ENCODE measurements around the gene ADAMTSL1.

The ADAMTSL1 gene

GRCh38 chr9:18888290-18888689 lies 414.3 kb downstream of the ADAMTSL1 start:
- no peak for DNase-seq

DNA sequence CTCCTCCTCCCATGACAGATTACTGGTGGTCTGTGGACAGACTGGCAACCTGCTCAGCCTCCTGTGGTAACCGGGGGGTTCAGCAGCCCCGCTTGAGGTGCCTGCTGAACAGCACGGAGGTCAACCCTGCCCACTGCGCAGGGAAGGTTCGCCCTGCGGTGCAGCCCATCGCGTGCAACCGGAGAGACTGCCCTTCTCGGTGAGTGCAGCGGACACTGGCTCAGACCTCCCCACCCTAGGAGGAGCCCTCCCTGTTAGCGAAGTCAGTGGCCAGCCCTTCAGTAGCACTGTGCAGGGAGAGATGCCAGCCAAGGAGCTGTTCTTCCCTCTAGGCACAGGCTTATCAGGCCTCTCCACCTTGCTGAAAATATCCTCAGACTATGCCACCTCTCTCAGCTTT lies 415.6 kb downstream of the ADAMTSL1 start:
- no peak for DNase-seq

DNA sequence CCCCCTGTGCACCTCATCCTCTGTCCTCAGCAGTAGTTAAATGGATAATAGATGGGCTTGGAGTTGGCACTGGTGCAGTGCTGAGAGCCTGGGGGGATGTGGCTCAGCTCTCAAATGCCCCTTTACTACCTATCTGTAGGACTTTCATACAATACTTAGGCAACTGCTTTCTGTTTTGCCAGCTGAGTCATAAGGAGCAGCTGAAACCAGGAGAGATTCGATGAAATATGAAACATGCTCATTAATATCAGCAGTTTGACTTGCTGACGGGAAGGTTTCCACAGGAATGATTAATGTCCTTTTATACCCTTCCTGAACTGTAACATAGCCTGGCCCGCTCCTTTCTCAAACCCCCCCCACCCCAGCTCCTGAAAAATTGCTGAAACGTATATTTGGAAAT lies 416.4 kb downstream of the ADAMTSL1 start:
- DNase-seq = no peak

DNA sequence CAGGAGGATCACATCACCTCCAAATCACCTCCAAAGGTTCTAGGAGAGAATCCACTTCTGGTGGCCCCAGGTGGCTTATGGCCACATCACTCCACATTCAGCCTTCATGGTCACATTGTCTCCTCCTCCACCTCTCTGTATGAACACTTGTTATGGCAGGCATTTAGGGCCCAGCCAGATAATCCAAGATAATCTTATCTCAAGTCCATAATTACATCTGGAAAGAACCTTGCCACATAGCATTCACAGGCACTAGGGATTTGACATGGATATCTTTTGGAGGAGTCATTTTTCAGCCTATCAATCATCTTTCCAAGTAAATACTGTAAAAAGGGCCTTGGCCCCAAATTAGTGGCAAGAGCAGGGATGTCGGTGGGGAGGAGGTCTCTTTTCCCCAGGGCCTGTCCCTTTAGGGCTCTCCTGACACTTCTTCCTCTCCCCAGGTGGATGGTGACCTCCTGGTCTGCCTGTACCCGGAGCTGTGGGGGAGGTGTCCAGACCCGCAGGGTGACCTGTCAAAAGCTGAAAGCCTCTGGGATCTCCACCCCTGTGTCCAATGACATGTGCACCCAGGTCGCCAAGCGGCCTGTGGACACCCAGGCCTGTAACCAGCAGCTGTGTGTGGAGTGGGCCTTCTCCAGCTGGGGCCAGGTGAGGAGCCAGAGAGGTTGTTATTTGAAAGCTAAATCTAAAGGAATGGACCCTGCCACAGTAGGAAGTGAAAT lies 418.2 kb downstream of the ADAMTSL1 start:
- DNase-seq = no peak

GRCh38 chr9:18893046-18893445 lies 419.1 kb downstream of the ADAMTSL1 start:
- no peak for DNase-seq

- no peak for DNase-seq
Measured at GRCh38 chr9:18893491-18893890, 419.5 kb downstream of the ADAMTSL1 start.

DNA sequence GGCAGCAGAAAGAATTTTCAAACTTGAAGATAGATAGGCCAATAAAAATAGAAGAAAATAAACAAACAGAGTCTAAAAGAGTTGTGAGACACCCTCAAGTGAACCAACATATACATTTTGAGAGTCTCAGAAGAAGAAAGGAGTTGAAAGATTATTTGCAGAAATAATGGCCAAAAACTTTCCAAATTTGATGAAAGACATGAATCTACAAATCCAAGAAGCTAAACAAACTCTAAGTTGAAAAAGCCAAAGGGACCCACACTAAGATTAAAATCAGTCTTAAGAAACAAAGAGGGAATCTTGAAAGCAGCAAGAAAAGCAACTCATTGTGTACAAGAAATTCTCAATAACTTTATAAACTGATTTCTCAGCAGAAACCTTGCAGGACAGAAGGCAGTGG lies 422.1 kb downstream of the ADAMTSL1 start:
- no peak for DNase-seq

DNA sequence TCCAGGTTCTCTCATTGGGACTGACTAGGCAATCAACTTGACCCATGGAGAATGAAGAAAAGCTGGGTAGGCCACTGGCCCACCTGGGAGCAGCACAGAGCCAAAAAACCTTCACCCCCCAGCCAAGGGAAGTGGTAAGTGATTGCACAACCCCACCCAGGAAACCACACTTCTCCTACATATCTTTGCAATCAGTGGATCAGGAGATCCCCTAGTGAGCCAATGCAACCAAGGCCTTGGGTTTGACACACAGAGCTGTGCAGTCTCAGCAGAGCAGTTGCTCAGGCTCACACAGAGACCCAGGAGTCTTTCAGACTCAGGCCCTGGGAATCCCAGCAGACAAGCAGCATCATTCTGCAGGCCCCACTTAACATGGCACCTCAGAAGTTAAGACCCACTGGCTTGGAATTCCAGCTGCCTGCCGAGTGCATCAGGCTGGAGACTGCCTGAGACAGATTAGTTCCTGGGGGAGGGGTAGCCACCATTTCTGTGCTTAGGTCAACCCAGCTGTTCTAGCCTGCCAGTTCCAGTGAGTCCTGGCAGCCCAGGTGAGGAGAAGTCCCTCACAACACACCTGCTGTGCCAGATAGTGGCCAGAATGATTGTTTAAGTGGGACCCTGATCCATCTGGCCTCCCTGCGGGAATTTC lies 422.7 kb downstream of the ADAMTSL1 start:
- DNase-seq = no peak

- no peak for DNase-seq
Measured at GRCh38 chr9:18903450-18903849, 429.5 kb downstream of the ADAMTSL1 start.

- no peak for DNase-seq
Measured at GRCh38 chr9:18905028-18905882, 431.3 kb downstream of the ADAMTSL1 start.

GRCh38 chr9:18905883-18906629 lies 432.1 kb downstream of the ADAMTSL1 start:
- DNase-seq = no peak

DNA sequence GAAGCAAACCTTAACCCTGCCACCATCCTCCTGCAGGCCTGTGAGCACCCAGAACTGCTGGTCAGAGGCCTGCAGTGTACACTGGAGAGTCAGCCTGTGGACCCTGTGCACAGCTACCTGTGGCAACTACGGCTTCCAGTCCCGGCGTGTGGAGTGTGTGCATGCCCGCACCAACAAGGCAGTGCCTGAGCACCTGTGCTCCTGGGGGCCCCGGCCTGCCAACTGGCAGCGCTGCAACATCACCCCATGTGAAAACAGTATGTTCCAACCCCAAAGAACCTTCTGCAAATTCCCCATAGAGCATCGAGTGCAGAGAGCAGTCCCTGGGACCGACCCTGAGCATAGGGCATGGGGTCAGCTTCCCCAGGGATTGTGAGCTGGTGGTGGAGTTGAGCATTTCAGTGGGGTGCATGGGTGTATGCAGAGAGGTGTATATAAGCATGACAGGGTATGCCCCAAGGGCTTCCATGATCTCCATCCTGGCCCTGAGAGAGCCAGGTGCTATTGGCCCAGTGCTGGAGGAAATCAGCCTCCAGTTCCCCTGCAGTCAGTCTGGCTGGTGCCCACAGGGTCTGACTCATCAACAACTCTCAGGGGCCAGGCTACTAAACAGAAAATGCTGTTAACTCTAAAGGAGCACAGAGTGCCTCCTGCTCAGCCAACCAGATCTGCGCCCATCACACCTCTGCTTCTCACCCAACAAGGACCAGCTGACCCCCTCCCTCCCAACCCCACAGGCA lies 432.9 kb downstream of the ADAMTSL1 start:
- no peak for DNase-seq

GRCh38 chr9:18907927-18908625 lies 434.1 kb downstream of the ADAMTSL1 start:
- no peak for DNase-seq

- DNase-seq = no peak
Measured at GRCh38 chr9:18909140-18910018, 435.4 kb downstream of the ADAMTSL1 start.

- no peak for DNase-seq
Measured at GRCh38 chr9:18910435-18910834, 436.5 kb downstream of the ADAMTSL1 start.

- DNase-seq = no peak
Measured at GRCh38 chr9:18910916-18911315, 437.0 kb downstream of the ADAMTSL1 start.

DNA sequence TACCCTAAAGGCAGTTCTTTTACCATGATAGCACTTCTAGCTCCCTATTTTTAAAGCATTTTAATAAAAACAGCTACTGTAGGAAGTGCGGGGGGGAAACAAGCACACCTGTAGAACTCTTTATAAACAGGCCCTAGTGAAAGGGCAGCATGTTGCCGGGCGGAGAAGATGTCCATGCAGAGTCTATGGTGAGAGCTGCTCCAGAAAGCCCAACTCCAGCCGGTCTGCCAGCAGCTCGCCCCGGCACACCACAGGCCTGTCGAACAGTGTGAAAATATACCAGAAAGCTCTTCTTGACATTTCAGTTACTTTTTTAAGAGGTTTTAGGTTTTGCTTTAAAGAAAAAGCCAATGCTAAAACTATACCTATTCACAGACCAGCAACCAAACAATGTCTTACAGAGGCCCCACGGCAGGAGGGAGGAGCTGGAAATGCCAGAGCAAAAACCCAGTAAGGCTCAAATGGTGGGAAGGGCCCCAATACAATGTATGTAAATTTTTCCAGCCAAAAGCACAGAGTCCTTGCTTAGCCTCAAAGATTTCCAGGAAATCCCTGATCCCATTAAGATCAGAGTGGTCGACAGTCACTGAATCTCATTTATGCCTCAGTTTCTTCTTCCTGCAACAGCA lies 437.9 kb downstream of the ADAMTSL1 start:
- no peak for DNase-seq

GRCh38 chr9:18920141-18921084 lies 446.5 kb downstream of the ADAMTSL1 start:
- no peak for DNase-seq
